Activated gamma-delta T cell treated with anti-CD3 and anti-CD28 coated beads, Interleukin-2, amount 50 U/mL, for 16 hours (primary cell): ENCODE results near the gene FTHL17.

ENCODE experiments used
- DNase-seq: peaks from one replicate; pipeline ENCODE4 v3.0.0-alpha.2; 2020; ENCODE audit warnings: low read depth

FTHL17 gene

GRCh38 chrX:31071725-31072124 is at the start of gene FTHL17:
TSS of gene FTHL17 (minus strand) at chrX:31072041. CDS start at chrX:31071953, 88 bp downstream.
- no peak for DNase-seq

GRCh38 chrX:31117266-31117665 is 45.4 kb upstream of the FTHL17 start:
- no peak for DNase-seq

- no peak for DNase-seq
Measured at GRCh38 chrX:31115398-31115797, 43.6 kb upstream of the FTHL17 start.

GRCh38 chrX:31114858-31115257 is 43.0 kb upstream of the FTHL17 start:
- DNase-seq = no peak

- DNase-seq = no peak
Measured at GRCh38 chrX:31112226-31112999, 40.6 kb upstream of the FTHL17 start.

- no peak for DNase-seq
Measured at GRCh38 chrX:31110657-31111056, 38.8 kb upstream of the FTHL17 start.

- no peak for DNase-seq
Measured at GRCh38 chrX:31099536-31100090, 27.8 kb upstream of the FTHL17 start.

- DNase-seq = no peak
Measured at GRCh38 chrX:31098079-31098478, 26.2 kb upstream of the FTHL17 start.

- DNase-seq = no peak
Measured at GRCh38 chrX:31093639-31093975, 21.8 kb upstream of the FTHL17 start.

- DNase-seq = no peak
Measured at GRCh38 chrX:31092970-31093638, 21.3 kb upstream of the FTHL17 start.

- DNase-seq = no peak
Measured at GRCh38 chrX:31092476-31092875, 20.6 kb upstream of the FTHL17 start.

- no peak for DNase-seq
Measured at GRCh38 chrX:31091819-31092218, 20.0 kb upstream of the FTHL17 start.

- no peak for DNase-seq
Measured at GRCh38 chrX:31074522-31074921, 2.7 kb upstream of the FTHL17 start.

GRCh38 chrX:31071262-31071661 is 579 bp downstream of the FTHL17 start:
- no peak for DNase-seq

GRCh38 chrX:31070057-31070468 is 1.8 kb downstream of the FTHL17 start:
- no peak for DNase-seq

GRCh38 chrX:31063114-31063513 is 8.7 kb downstream of the FTHL17 start:
- DNase-seq = no peak

- no peak for DNase-seq
Measured at GRCh38 chrX:31061091-31061490, 10.8 kb downstream of the FTHL17 start.

- no peak for DNase-seq
Measured at GRCh38 chrX:31060016-31060415, 11.8 kb downstream of the FTHL17 start.

- DNase-seq = no peak
Measured at GRCh38 chrX:31058284-31058683, 13.6 kb downstream of the FTHL17 start.

- DNase-seq = no peak
Measured at GRCh38 chrX:31057691-31058090, 14.2 kb downstream of the FTHL17 start.

- no peak for DNase-seq
Measured at GRCh38 chrX:31057291-31057690, 14.6 kb downstream of the FTHL17 start.

GRCh38 chrX:31053621-31054020 is 18.2 kb downstream of the FTHL17 start:
- no peak for DNase-seq

- DNase-seq = no peak
Measured at GRCh38 chrX:31039327-31039711, 32.5 kb downstream of the FTHL17 start.
